ENCODE data around the gene FOLR2.
"Not testable (repeated sequence)": the region's sequence is repeated elsewhere in the genome, so short reads cannot be mapped to it uniquely, and the experiment has no call there.

FOLR2 gene

GRCh38 chr11:72216638-72217037 is at the start of gene FOLR2:
Gene FOLR2, plus strand, starts transcription at chr11:72216794. Its CDS starts 1,791 bp downstream, at chr11:72218585.
- DNase-seq (ENCODE audit: low spot score) = peak; percentile 38
- Histone ChIP-seq H3K27ac (peak within 1 kb of the TSS in 1 of 2 donors; percentile 66), H3K4me3 (peak within 1 kb of the TSS; percentile 49)
- TF ChIP-seq CTCF (IDR thresholded peaks at IDR 0.05) = no peak

GRCh38 chr11:72169046-72169555 is 47.5 kb upstream of the FOLR2 start:
- not testable (repeated sequence) for H3K4me3 ChIP-seq; DNase-seq (ENCODE audit: low spot score); H3K27ac ChIP-seq

- not testable (repeated sequence) for H3K27ac ChIP-seq; H3K4me3 ChIP-seq; DNase-seq (ENCODE audit: low spot score)
Observed at GRCh38 chr11:72169754-72170153, 46.8 kb upstream of the FOLR2 start.

GRCh38 chr11:72172043-72172442 is 44.6 kb upstream of the FOLR2 start:
- DNase-seq (ENCODE audit: low spot score); H3K4me3 ChIP-seq; H3K27ac ChIP-seq: not testable (repeated sequence)

- TF ChIP-seq CTCF (IDR thresholded peaks at IDR 0.05) = no peak
- Histone ChIP-seq H3K4me3 (no peak overlapping the region), H3K27ac (no peak overlapping the region)
- no peak for DNase-seq (ENCODE audit: low spot score)
Observed at GRCh38 chr11:72173291-72173690, 43.3 kb upstream of the FOLR2 start.

GRCh38 chr11:72174302-72175070 is 42.1 kb upstream of the FOLR2 start:
- Histone ChIP-seq H3K27ac (no peak overlapping the region), H3K4me3 (no peak overlapping the region)
- DNase-seq (ENCODE audit: low spot score) = no peak
- TF ChIP-seq CTCF (IDR thresholded peaks at IDR 0.05) = no peak

GRCh38 chr11:72177656-72178055 is 38.9 kb upstream of the FOLR2 start:
- no peak for TF ChIP-seq CTCF (IDR thresholded peaks at IDR 0.05)
- H3K27ac ChIP-seq = no peak overlapping the region
- no peak for DNase-seq (ENCODE audit: low spot score)
- no peak overlapping the region for H3K4me3 ChIP-seq

GRCh38 chr11:72179049-72179803 is 37.4 kb upstream of the FOLR2 start:
- TF ChIP-seq CTCF (IDR thresholded peaks at IDR 0.05) = no peak
- no peak for DNase-seq (ENCODE audit: low spot score)
- Histone ChIP-seq H3K4me3 (no peak overlapping the region), H3K27ac (no peak overlapping the region)

All from coronary artery (tissue), 2 donors.